ENCODE results near the gene PRAMEF25.
"Not testable (repeated sequence)": the region's sequence is repeated elsewhere in the genome, so short reads cannot be mapped to it uniquely, and the experiment has no call there.

PRAMEF25 gene

GRCh38 chr1:13070474-13070873 lies at the start of gene PRAMEF25:
Gene PRAMEF25, plus strand, starts transcription at chr1:13070774. Its CDS starts 2,920 bp downstream, at chr1:13073694.
- H3K4me3 ChIP-seq (ENCODE audit: low read depth, low read length) = not testable (repeated sequence)

- not testable (repeated sequence) for H3K4me3 ChIP-seq (ENCODE audit: low read depth, low read length)
Observed at GRCh38 chr1:13056475-13056874, 14.1 kb upstream of the PRAMEF25 start, which contains the start of gene PRAMEF27. Gene PRAMEF27, minus strand, starts transcription at chr1:13056575. Its CDS starts 2,916 bp downstream, at chr1:13053659.

GRCh38 chr1:13116754-13117153 lies 46.2 kb downstream of the PRAMEF25 start, which contains the start of gene HNRNPCL2:
Gene HNRNPCL2, minus strand, starts transcription at chr1:13116854. Its CDS starts 454 bp downstream, at chr1:13116400.
- not testable (repeated sequence) for H3K4me3 ChIP-seq (ENCODE audit: low read depth, low read length)

Data from WI38 (cell line).